Naive thymus-derived CD8-positive, alpha-beta T cell (primary cell): ENCODE results near the gene ZNF184. TPM values are rescaled to one million over a fixed set of nuclear protein-coding genes. Genes with fewer than 3 reads are reported as not detected.

Source experiments
- ATAC-seq, 2 donors: fragments of 150-1000 bp; cut with Tn5 transposase in 1 of 2; sonication (Bioruptor Pico), chemical (Tn5 transposase) in 1 of 2; 1 replicate in 1 of 2; 2 replicates in 1 of 2; pipeline ENCODE4 v1.10.0; 2021; ENCODE audit warnings: mild to moderate bottlenecking in 2 of 2, moderate library complexity in 2 of 2
- POLR2A ChIA-PET: fragments of 350-600 bp; sonication (Branson Sonifier 250); formaldehyde crosslinking; loops from one replicate; lab custom pipeline; 2021; ENCODE audit warnings: antibody characterized with exemption; lab: Charles Lee
- DNase-seq, 10 donors: peaks; one replicate each; pipeline versions ENCODE4 v3.0.0 to v3.0.0-alpha.2; 2020 to 2022
- H3K27ac Mint-ChIP-seq, 10 donors: one replicate each; pipeline ENCODE4 v1.8.0; 2020 to 2022; ENCODE audit warnings: mild to moderate bottlenecking in 10 of 10, mixed read lengths in 10 of 10, moderate library complexity in 4 of 10, inconsistent platforms in 1 of 10
- H3K27me3 Mint-ChIP-seq, 5 donors: one replicate each; pipeline ENCODE4 v1.8.0; 2021 to 2022; ENCODE audit warnings: mixed read lengths in 5 of 5
- H3K36me3 Mint-ChIP-seq, 3 donors: one replicate each; pipeline ENCODE4 v1.8.0; 2020 to 2022; ENCODE audit warnings: mixed read lengths in 3 of 3, mild to moderate bottlenecking in 2 of 3, inconsistent platforms in 1 of 3
- H3K4me1 Mint-ChIP-seq, 4 donors: one replicate each; pipeline ENCODE4 v1.8.0; 2021 to 2022; ENCODE audit warnings: mixed read lengths in 4 of 4
- H3K4me3 Mint-ChIP-seq, 10 donors: one replicate each; pipeline ENCODE4 v1.8.0; 2020 to 2022; ENCODE audit warnings: mild to moderate bottlenecking in 10 of 10, mixed read lengths in 10 of 10, moderate library complexity in 6 of 10, inconsistent platforms in 1 of 10
- H3K9me3 Mint-ChIP-seq, 9 donors: one replicate each; pipeline ENCODE4 v1.8.0; 2020 to 2022; ENCODE audit warnings: mixed read lengths in 9 of 9, mild to moderate bottlenecking in 3 of 9, inconsistent platforms in 1 of 9, moderate library complexity in 1 of 9
- polyA plus RNA-seq, 3 donors: library from polyadenylated mRNA; unstranded; fragments of 300-500 nt; fragmentation: Illumina TruSeq; gene quantifications; one replicate each; pipeline ENCODE4 v1.2.3, GENCODE V29; 2021
- total RNA-seq, 8 experiments: library from RNA in 2 of 8; stranded (reverse) in 2 of 8; gene quantifications; one replicate each; pipeline ENCODE4 v1.2.3 and lab custom pipeline; 2021 to 2026

The ZNF184 gene
- total and polyA plus RNA-seq, 5 experiments from 2014 or later: 3.8 to 10.8 (median 7.8) TPM

- Mint-ChIP-seq H3K4me3 (peak overlapping the region in 5 of 10 donors; percentile 1 to 59 (median 43)), H3K4me1 (peaks cover 0 to 24% (median 7%) of the 10 kb centered on the region in 4 donors), H3K27ac (peak overlapping the region in 1 of 10 donors; percentile 46), H3K9me3 (peaks cover 0 to 3% (median 0%) of the 10 kb centered on the region in 9 donors), H3K27me3 (no peaks in the 10 kb centered on the region), H3K36me3 (no peaks in the 10 kb centered on the region)
- POLR2A ChIA-PET: interaction anchor here (0.6 to 2.4 kb wide), 3 partner anchors 331 to 1447 kb away, joined by 3 to 14 read pairs (median 4); a partner anchor contains a TSS
- DNase-seq (no peak), ATAC-seq (no peak)
Observed at GRCh38 chr6:27477318-27478013, 4.6 kb upstream of the ZNF184 start.

DNA sequence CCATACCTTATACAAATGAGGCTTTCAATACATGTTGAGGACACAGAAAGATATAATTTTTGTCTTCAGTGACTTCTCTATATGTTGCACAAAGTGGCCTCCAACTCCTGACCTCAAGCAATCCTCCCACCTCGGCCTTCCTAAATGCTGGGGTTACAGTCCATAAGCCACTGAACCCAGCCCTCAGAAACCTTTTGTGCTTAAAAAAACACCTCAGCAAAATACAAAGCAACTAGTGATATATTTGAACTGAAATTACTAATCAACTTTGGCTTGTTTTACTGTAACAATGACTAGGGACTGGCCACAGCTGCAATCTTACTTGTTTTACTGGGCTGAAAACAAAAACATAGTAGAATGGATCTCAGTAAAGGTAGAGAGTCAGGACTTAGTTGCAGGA is 3.2 kb upstream of the ZNF184 start:
- Mint-ChIP-seq H3K36me3 (no peaks in the 10 kb centered on the region), H3K4me1 (peaks cover 13 to 35% (median 18%) of the 10 kb centered on the region in 4 donors), H3K9me3 (peaks cover 0 to 3% (median 0%) of the 10 kb centered on the region in 9 donors), H3K27ac (peak overlapping the region in 1 of 10 donors; percentile 34), H3K4me3 (no peak overlapping the region), H3K27me3 (no peaks in the 10 kb centered on the region)
- ATAC-seq (no peak), DNase-seq (no peak)
- POLR2A ChIA-PET: no interaction called here

DNA sequence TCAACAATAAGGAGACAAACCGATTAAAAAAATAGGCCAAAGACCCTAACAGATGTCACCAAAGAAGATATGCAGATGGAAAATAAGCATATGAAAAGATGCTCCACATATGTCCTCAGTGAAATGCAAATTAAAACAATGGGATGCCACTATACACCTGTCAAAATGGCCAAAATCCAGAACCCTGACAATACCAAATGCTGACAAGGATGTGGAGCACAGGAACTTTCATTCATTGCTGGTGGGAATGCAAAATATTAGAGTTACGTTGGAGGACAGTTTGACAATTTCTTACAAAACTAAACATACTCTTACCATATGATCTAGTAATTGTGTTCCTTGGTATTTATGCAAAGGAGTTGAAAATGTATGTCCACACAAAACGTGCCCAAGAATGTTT is 1.8 kb upstream of the ZNF184 start:
- H3K27ac Mint-ChIP-seq: peak overlapping the region in 2 of 10 donors; percentile 15 to 49
- POLR2A ChIA-PET: interaction anchor here (1.0 kb wide), 1 partner anchor 138 kb away, joined by 3 read pairs; no protein-coding TSS in a partner anchor
- no peak for DNase-seq
- peak overlapping the region in 4 of 10 donors; percentile 43 to 98 (median 51) for H3K4me3 Mint-ChIP-seq
- peaks cover 0 to 8% (median 4%) of the 10 kb centered on the region in 3 donors for H3K36me3 Mint-ChIP-seq
- no peak for ATAC-seq
- H3K9me3 Mint-ChIP-seq: peaks cover 0 to 3% (median 0%) of the 10 kb centered on the region in 9 donors
- no peaks in the 10 kb centered on the region for H3K27me3 Mint-ChIP-seq
- H3K4me1 Mint-ChIP-seq: peaks cover 21 to 44% (median 28%) of the 10 kb centered on the region in 4 donors

DNA sequence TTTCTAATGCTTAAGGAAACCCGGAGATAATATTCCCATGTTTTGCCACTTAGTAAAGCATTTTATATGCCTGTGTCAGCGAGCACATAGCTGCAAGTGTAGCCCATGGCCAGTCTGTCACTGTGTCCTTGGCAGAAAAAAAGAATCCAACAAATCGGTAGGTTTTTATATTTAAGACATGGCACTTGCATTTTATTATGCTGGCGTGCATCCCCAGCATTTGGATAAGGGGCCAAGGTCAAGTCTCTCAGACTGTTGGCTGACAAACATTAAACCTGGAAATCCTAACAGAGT is 1.2 kb upstream of the ZNF184 start:
- Mint-ChIP-seq H3K27me3 (no peaks in the 10 kb centered on the region), H3K27ac (peak overlapping the region in 2 of 10 donors; percentile 40 to 49), H3K4me3 (peak overlapping the region in 9 of 10 donors; percentile 31 to 98 (median 58)), H3K4me1 (peaks cover 23 to 50% (median 32%) of the 10 kb centered on the region in 4 donors), H3K36me3 (peaks cover 0 to 13% (median 7%) of the 10 kb centered on the region in 3 donors), H3K9me3 (peaks cover 0 to 3% (median 0%) of the 10 kb centered on the region in 9 donors)
- DNase-seq (no peak), ATAC-seq (no peak)
- POLR2A ChIA-PET: interaction anchor here (0.6 to 2.1 kb wide), 5 partner anchors 31 to 877 kb away, joined by 3 to 14 read pairs (median 6); partner anchors contain the start of gene ZNF391

DNA sequence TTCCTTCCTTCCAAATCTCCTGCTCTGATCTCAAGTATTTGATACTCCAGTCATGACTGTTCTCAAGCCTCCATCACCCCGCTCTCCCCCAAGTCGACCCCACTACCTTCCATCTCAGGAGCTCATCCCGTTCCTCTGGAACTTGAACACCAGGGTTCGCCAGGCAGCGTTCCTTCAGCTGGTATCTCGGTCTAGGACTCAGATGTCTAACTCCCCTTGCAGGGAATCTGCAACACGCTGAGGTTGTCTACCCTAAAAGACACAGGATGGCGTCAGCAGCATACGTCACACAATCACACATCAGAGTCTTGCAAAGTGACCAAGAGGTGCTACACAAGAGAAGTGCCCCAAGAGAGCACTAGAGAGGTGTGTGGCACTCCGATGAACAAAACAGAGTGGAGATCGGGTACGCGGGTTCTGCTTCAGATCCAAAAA is 706 bp downstream of the ZNF184 start:
- Mint-ChIP-seq H3K4me1 (peaks cover 28 to 65% (median 46%) of the 10 kb centered on the region in 4 donors), H3K9me3 (peaks cover 0 to 3% (median 0%) of the 10 kb centered on the region in 9 donors), H3K4me3 (peak overlapping the region; percentile 79 to 99 (median 98)), H3K27ac (peak overlapping the region; percentile 93 to 100 (median 98)), H3K27me3 (no peaks in the 10 kb centered on the region), H3K36me3 (peaks cover 3 to 32% (median 21%) of the 10 kb centered on the region in 3 donors)
- DNase-seq (peak in 9 of 10 donors; percentile 25 to 92 (median 84)), ATAC-seq (peak; percentile 47 to 81)
- POLR2A ChIA-PET: interaction anchor here (0.6 to 2.1 kb wide), 18 partner anchors 34 to 1445 kb away, joined by 3 to 14 read pairs (median 4); partner anchors contain the start of genes ZNF165 and ZNF391

- ATAC-seq: no peak
- Mint-ChIP-seq H3K36me3 (peaks cover 3 to 39% (median 27%) of the 10 kb centered on the region in 3 donors), H3K27ac (peak overlapping the region; percentile 93 to 100 (median 98)), H3K4me3 (peak overlapping the region; percentile 79 to 99 (median 98)), H3K4me1 (peaks cover 27 to 66% (median 50%) of the 10 kb centered on the region in 4 donors), H3K27me3 (no peaks in the 10 kb centered on the region), H3K9me3 (peaks cover 0 to 3% (median 0%) of the 10 kb centered on the region in 9 donors)
- POLR2A ChIA-PET: interaction anchor here (1.2 to 1.9 kb wide), 4 partner anchors 34 to 665 kb away, joined by 3 to 8 read pairs (median 4); no protein-coding TSS in a partner anchor
- DNase-seq: no peak
Observed at GRCh38 chr6:27471365-27472115, 1.4 kb downstream of the ZNF184 start.

DNA sequence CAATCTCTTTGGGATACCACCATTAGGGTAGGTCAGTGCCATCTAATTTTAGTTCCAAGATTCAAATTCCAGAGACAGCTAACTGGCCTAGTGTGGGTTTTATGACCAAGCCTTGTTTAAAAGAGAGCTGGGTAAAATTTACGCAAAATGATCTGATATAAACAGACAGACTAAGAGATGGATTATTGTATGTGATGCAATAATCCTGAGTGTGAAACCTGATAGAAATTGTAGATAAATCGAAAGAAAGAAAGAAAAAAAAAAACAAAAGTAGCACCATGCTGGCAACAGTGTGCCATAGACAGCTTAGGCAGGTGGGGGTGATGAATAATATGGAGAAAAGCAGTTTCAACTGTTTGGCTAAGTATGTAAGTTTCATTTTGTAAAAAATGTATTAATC is 2.9 kb downstream of the ZNF184 start:
- DNase-seq: no peak
- Mint-ChIP-seq H3K27ac (peak overlapping the region in 3 of 10 donors; percentile 10 to 93 (median 84)), H3K36me3 (peaks cover 3 to 48% (median 34%) of the 10 kb centered on the region in 3 donors), H3K9me3 (peaks cover 0 to 3% (median 0%) of the 10 kb centered on the region in 9 donors), H3K4me3 (peak overlapping the region in 6 of 10 donors; percentile 8 to 53 (median 34)), H3K27me3 (no peaks in the 10 kb centered on the region), H3K4me1 (peaks cover 32 to 70% (median 58%) of the 10 kb centered on the region in 4 donors)
- POLR2A ChIA-PET: no interaction called here
- ATAC-seq: no peak

- peak overlapping the region in 3 of 10 donors; percentile 7 to 50 (median 18) for H3K27ac Mint-ChIP-seq
- ATAC-seq (no peak), DNase-seq (no peak)
- H3K36me3 Mint-ChIP-seq: peaks cover 8 to 63% (median 48%) of the 10 kb centered on the region in 3 donors
- no peaks in the 10 kb centered on the region for H3K27me3 Mint-ChIP-seq
- H3K9me3 Mint-ChIP-seq: peaks cover 0 to 5% (median 0%) of the 10 kb centered on the region in 9 donors
- H3K4me3 Mint-ChIP-seq: no peak overlapping the region
- peaks cover 36 to 76% (median 67%) of the 10 kb centered on the region in 4 donors for H3K4me1 Mint-ChIP-seq
- POLR2A ChIA-PET: no interaction called here
Observed at GRCh38 chr6:27468334-27468733, 4.6 kb downstream of the ZNF184 start.

GRCh38 chr6:27452496-27452897 is 20.4 kb downstream of the ZNF184 start:
- H3K36me3 Mint-ChIP-seq: peaks cover 84 to 94% (median 92%) of the 10 kb centered on the region in 3 donors
- DNase-seq: no peak
- H3K27me3 Mint-ChIP-seq: no peaks in the 10 kb centered on the region
- POLR2A ChIA-PET: no interaction called here
- no peak overlapping the region for H3K4me3 Mint-ChIP-seq
- H3K9me3 Mint-ChIP-seq: peaks cover 33 to 98% (median 68%) of the 10 kb centered on the region in 9 donors
- H3K27ac Mint-ChIP-seq: no peak overlapping the region
- ATAC-seq: no peak
- H3K4me1 Mint-ChIP-seq: no peaks in the 10 kb centered on the region

DNA sequence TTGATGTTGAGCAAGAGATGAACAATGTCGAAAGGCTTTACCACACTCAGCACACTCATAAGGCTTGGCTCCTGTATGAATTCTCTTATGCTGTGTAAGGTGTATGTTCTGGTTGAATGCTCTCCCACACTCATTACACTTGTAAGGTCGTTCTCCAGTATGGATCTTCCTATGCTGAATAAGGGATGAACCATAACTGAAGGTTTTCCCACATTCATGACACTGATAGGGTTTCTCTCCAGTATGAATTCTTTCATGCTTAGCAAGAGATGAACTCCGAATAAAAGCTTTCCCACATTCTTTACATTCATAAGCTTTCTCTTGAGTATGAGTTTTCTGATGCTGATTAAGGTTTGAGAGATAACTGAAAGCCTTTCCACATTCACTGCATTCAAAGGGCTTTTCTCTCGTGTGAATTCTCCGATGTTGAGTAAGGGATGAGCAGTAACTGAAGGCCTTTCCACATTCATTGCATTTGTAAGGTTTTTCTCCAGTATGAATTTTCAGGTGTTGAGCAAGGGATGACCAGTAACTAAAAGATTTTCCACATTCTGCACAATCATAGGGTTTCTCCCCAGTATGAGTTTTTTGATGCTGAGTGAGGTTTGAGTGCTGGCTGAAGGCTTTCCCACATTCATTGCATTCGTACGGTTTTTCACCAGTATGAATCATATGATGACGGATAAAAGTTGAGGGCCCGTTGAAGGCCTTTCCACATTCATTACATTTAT is 21.1 kb downstream of the ZNF184 start:
- ATAC-seq (no peak), DNase-seq (no peak)
- Mint-ChIP-seq H3K36me3 (peaks cover 77 to 91% (median 89%) of the 10 kb centered on the region in 3 donors), H3K27me3 (no peaks in the 10 kb centered on the region), H3K4me1 (no peaks in the 10 kb centered on the region), H3K27ac (no peak overlapping the region), H3K4me3 (no peak overlapping the region), H3K9me3 (peaks cover 32 to 98% (median 61%) of the 10 kb centered on the region in 9 donors)
- POLR2A ChIA-PET: no interaction called here

DNA sequence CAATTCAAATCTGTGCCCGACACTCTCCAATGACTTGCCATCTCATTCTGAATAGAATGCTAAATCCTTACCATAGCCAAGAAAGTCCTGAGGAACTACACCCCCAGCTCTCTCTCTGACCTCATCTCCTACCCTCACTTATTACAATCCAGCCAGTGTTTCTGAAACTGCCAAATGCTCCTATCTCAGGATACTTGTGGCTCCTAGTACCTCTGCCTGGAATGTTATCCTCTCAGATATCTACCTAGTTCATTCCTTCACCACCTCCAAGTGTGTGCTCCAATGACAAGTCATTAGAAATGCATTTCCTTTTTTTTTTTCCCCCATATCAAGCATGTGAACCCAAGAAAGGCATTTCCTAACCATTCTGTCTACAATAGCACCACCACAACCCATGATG is 24.4 kb downstream of the ZNF184 start:
- Mint-ChIP-seq H3K4me3 (no peak overlapping the region), H3K4me1 (no peaks in the 10 kb centered on the region), H3K9me3 (peaks cover 24 to 80% (median 36%) of the 10 kb centered on the region in 9 donors), H3K27me3 (no peaks in the 10 kb centered on the region), H3K36me3 (peaks cover 43 to 71% (median 65%) of the 10 kb centered on the region in 3 donors), H3K27ac (no peak overlapping the region)
- ATAC-seq: no peak
- POLR2A ChIA-PET: no interaction called here
- DNase-seq: no peak

DNA sequence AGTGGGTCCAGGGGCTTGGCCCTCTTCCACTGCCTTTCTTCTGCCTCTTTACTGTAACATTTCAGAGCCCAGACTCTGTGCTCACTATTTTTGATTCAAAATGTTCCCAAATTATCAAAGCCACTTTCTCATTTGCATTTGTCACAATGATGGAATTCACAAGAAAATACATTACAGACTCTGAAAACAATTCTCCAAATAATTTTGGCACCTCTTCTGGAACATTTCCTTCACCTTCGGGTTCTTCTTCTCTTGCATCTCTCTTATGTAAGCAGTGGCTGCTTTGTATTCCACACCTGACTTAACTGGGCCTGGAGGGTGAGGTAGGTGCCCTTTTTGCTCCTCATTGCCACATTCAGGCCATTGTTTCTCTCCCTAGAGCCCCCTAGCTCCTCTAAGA is 30.0 kb downstream of the ZNF184 start:
- H3K4me3 Mint-ChIP-seq: no peak overlapping the region
- POLR2A ChIA-PET: no interaction called here
- no peaks in the 10 kb centered on the region for H3K27me3 Mint-ChIP-seq
- DNase-seq (no peak), ATAC-seq (no peak)
- no peaks in the 10 kb centered on the region for H3K4me1 Mint-ChIP-seq
- peaks cover 3 to 38% (median 31%) of the 10 kb centered on the region in 3 donors for H3K36me3 Mint-ChIP-seq
- H3K27ac Mint-ChIP-seq: no peak overlapping the region
- peaks cover 1 to 56% (median 20%) of the 10 kb centered on the region in 9 donors for H3K9me3 Mint-ChIP-seq
